Measurements from ENCODE around the gene ARL4D.
A peak's percentile ranks its signal among the peaks of the same experiment; 100 is the strongest.
"Not testable (repeated sequence)": the region's sequence is repeated elsewhere in the genome, so short reads cannot be mapped to it uniquely, and the experiment has no call there.

The ARL4D gene

DNA sequence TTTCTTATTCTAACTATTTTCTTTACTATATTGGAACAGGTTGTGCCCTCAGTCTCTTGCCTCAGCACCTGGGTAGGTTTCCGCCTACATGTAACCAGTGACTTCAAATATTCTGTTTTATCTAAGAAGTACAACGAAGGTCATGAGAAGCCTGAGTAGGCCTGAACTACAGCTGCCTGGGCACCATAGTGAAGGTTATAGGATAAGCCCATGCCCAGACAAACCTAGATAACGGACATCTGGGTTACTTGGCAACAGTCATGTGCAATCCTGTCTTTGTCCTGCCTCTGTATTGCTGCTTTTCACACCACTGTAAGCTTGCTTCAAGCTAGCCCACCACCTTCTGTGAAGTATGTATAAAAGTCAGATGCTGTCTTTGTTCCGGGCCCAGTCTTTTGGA is 25.4 kb upstream of the ARL4D start:
- Histone ChIP-seq H3K9ac (ENCODE audit: low read length) (no peak overlapping the region), H3K9me3 (replicated peaks; ENCODE audit: insufficient read depth, low read length) (no peaks in the 10 kb centered on the region), H3K9me2 (replicated peaks; ENCODE audit: insufficient read depth, low read length) (no peaks in the 10 kb centered on the region), H3K79me2 (ENCODE audit: low read length) (no peaks in the 10 kb centered on the region), H3F3A (ENCODE audit: insufficient read depth, low read length) (peaks cover 12% of the 10 kb centered on the region), H3K4me1 (ENCODE audit: low read length) (peaks cover 8% of the 10 kb centered on the region), H4K20me1 (ENCODE audit: insufficient read depth, low read length) (no peaks in the 10 kb centered on the region), H3K27ac (ENCODE audit: low read length) (no peak overlapping the region), H3K36me3 (replicated peaks; ENCODE audit: insufficient read depth, low read length) (no peaks in the 10 kb centered on the region), H3K4me2 (ENCODE audit: low read depth, low read length) (no peak overlapping the region), H3K4me3 (ENCODE audit: low read length) (no peak overlapping the region), H3K27me3 (replicated peaks; ENCODE audit: insufficient read depth, low read length) (peaks cover 43% of the 10 kb centered on the region), H2AFZ (ENCODE audit: low read length) (no peak overlapping the region)
- no peak for DNase-seq
- TF ChIP-seq, protein P1, sequence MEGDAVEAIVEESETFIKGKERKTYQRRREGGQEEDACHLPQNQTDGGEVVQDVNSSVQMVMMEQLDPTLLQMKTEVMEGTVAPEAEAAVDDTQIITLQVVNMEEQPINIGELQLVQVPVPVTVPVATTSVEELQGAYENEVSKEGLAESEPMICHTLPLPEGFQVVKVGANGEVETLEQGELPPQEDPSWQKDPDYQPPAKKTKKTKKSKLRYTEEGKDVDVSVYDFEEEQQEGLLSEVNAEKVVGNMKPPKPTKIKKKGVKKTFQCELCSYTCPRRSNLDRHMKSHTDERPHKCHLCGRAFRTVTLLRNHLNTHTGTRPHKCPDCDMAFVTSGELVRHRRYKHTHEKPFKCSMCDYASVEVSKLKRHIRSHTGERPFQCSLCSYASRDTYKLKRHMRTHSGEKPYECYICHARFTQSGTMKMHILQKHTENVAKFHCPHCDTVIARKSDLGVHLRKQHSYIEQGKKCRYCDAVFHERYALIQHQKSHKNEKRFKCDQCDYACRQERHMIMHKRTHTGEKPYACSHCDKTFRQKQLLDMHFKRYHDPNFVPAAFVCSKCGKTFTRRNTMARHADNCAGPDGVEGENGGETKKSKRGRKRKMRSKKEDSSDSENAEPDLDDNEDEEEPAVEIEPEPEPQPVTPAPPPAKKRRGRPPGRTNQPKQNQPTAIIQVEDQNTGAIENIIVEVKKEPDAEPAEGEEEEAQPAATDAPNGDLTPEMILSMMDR (IDR thresholded peaks at IDR 0.05; ENCODE audit: low read length) = no peak
- no peak for TF ChIP-seq EZH2phosphoT487 (IDR thresholded peaks at IDR 0.05; ENCODE audit: low read length)
- no peak for TF ChIP-seq EZH2 (optimal IDR thresholded peaks at IDR 0.05; ENCODE audit: low read depth, low read length)

DNA sequence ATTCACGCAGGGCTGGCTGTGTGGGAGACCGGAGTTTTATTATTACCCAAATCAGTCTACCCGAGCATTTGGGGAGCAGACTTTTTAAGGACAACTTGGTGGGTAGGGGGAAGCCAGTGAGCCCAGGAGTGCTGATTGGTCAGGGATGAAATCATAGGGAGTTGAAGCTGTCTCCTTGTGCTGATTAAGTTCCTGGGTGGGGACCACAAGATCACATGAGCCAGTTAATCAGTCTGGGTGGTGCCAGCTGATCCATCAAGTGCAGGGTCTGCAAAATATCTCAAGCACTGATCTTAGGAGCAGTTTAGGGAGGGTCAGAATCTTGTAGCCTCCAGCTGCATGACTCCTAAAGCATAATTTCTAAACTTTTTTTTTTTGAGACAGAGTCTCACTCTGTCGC is 22.9 kb upstream of the ARL4D start:
- Histone ChIP-seq H3K27me3 (replicated peaks; ENCODE audit: insufficient read depth, low read length) (peaks cover 46% of the 10 kb centered on the region), H3K4me3 (ENCODE audit: low read length) (peak overlapping the region; percentile 29; the same call in 1 of the 2 replicates), H2AFZ (ENCODE audit: low read length) (0 out of 2 replicates have a peak overlapping the region, but pooled peaks have one; percentile 51), H3K4me2 (ENCODE audit: low read depth, low read length) (peak overlapping the region; percentile 45; the same call in 1 of the 2 replicates)
- DNase-seq; H3K4me1 ChIP-seq (ENCODE audit: low read length); H3K36me3 ChIP-seq (replicated peaks; ENCODE audit: insufficient read depth, low read length); H3F3A ChIP-seq (ENCODE audit: insufficient read depth, low read length); H3K9me2 ChIP-seq (replicated peaks; ENCODE audit: insufficient read depth, low read length); H4K20me1 ChIP-seq (ENCODE audit: insufficient read depth, low read length); H3K79me2 ChIP-seq (ENCODE audit: low read length); H3K9ac ChIP-seq (ENCODE audit: low read length); H3K27ac ChIP-seq (ENCODE audit: low read length); H3K9me3 ChIP-seq (replicated peaks; ENCODE audit: insufficient read depth, low read length): not testable (repeated sequence)

DNA sequence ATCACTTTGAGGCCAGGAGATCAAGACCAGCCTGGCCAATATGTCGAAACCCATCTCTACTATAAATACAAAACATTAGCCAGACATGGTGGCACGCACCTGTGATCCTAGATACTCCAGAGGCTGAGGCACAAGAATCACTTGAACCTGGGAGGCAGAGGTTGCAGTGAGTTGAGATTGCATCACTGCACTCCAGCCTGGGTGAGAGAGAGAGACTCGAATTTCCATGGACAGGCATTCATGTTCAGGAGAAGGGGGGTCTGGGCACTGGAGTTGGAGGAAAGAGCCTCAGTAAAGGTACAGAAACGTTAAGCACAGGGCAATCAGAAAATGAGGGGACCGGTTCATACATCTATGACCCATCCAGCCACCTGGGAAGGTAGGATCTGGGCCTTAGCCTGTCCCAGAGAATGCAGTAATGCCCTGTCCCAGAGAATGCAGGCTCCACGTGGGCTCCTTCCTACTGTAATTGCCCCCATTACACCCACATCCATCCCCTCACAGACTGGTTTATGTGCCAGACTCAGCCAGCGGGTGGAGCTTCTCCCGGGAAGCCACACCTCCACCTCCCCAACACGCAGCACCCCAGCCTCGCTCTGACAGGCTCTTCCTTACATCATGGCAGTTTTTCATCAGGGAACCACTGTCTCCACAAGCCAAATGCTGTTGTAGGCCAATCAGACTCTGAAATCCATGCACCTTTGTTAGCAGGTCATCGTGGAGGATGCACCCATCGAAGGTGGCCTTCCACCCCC is 21.6 kb upstream of the ARL4D start:
- Histone ChIP-seq H3K4me1 (ENCODE audit: low read length) (peaks cover 5% of the 10 kb centered on the region), H3K27me3 (replicated peaks; ENCODE audit: insufficient read depth, low read length) (peaks cover 46% of the 10 kb centered on the region), H3K9me2 (replicated peaks; ENCODE audit: insufficient read depth, low read length) (no peaks in the 10 kb centered on the region), H3K36me3 (replicated peaks; ENCODE audit: insufficient read depth, low read length) (no peaks in the 10 kb centered on the region), H3F3A (ENCODE audit: insufficient read depth, low read length) (peaks cover 5% of the 10 kb centered on the region), H3K27ac (ENCODE audit: low read length) (no peak overlapping the region), H3K9me3 (replicated peaks; ENCODE audit: insufficient read depth, low read length) (no peaks in the 10 kb centered on the region), H3K9ac (ENCODE audit: low read length) (no peak overlapping the region), H4K20me1 (ENCODE audit: insufficient read depth, low read length) (no peaks in the 10 kb centered on the region), H3K79me2 (ENCODE audit: low read length) (no peaks in the 10 kb centered on the region), H2AFZ (ENCODE audit: low read length) (no peak overlapping the region), H3K4me3 (ENCODE audit: low read length) (no peak overlapping the region), H3K4me2 (ENCODE audit: low read depth, low read length) (no peak overlapping the region)
- TF ChIP-seq EZH2phosphoT487 (IDR thresholded peaks at IDR 0.05; ENCODE audit: low read length) = no peak
- TF ChIP-seq EZH2 (optimal IDR thresholded peaks at IDR 0.05; ENCODE audit: low read depth, low read length) = no peak
- TF ChIP-seq, protein P1 (IDR thresholded peaks at IDR 0.05; ENCODE audit: low read length) = no peak
- no peak for DNase-seq

DNA sequence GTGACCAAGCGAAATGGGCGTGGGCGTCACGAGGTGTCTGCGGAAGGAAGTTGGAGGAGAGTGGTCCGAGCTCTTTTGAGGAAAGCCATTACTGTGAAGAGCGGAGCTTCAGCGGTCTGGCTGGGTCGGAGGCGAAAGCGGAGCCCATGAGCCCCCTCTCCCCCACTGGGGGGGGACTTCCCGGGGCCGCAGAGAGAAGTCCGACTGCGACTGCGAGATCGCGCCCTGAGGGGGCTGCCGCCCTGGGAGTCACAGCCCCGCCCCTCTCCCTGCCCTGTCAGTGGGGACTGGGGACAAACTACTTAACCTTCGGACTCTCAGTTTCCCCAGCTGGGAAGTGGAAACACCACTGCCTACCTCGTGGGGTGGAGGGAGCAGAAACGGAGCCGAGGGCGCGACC is 20.0 kb upstream of the ARL4D start:
- no peak for TF ChIP-seq EZH2 (optimal IDR thresholded peaks at IDR 0.05; ENCODE audit: low read depth, low read length)
- TF ChIP-seq, protein P1 (IDR thresholded peaks at IDR 0.05; ENCODE audit: low read length) = no peak
- no peak for TF ChIP-seq EZH2phosphoT487 (IDR thresholded peaks at IDR 0.05; ENCODE audit: low read length)
- Histone ChIP-seq H3K4me2 (ENCODE audit: low read depth, low read length) (no peak overlapping the region), H3K4me3 (ENCODE audit: low read length) (no peak overlapping the region), H3F3A (ENCODE audit: insufficient read depth, low read length) (no peaks in the 10 kb centered on the region), H2AFZ (ENCODE audit: low read length) (no peak overlapping the region), H3K79me2 (ENCODE audit: low read length) (no peaks in the 10 kb centered on the region), H3K9me2 (replicated peaks; ENCODE audit: insufficient read depth, low read length) (no peaks in the 10 kb centered on the region), H3K4me1 (ENCODE audit: low read length) (no peaks in the 10 kb centered on the region), H4K20me1 (ENCODE audit: insufficient read depth, low read length) (no peaks in the 10 kb centered on the region), H3K9me3 (replicated peaks; ENCODE audit: insufficient read depth, low read length) (no peaks in the 10 kb centered on the region), H3K27me3 (replicated peaks; ENCODE audit: insufficient read depth, low read length) (peaks cover 52% of the 10 kb centered on the region), H3K36me3 (replicated peaks; ENCODE audit: insufficient read depth, low read length) (no peaks in the 10 kb centered on the region), H3K27ac (ENCODE audit: low read length) (no peak overlapping the region), H3K9ac (ENCODE audit: low read length) (no peak overlapping the region)
- no peak for DNase-seq

Measured in MM.1S (cell line).